T-helper 2 cell treated with Interferon-gamma antibody and Interleukin-4, amounts not matched to agents 5 μg/mL and 100 μg/mL, for 36 hours (primary cell): ENCODE results near the gene TPM1.

Source experiments
- DNase-seq: peaks from one replicate; pipeline ENCODE4 v3.0.0; 2021; ENCODE audit warnings: low spot score
- H3K27ac Mint-ChIP-seq: one replicate; pipeline ENCODE4 v1.8.0; 2021; ENCODE audit warnings: mild to moderate bottlenecking, mixed read lengths
- H3K27me3 Mint-ChIP-seq: one replicate; pipeline ENCODE4 v1.8.0; 2021; ENCODE audit warnings: low read depth, mixed read lengths
- H3K36me3 Mint-ChIP-seq: one replicate; pipeline ENCODE4 v1.8.0; 2021; ENCODE audit warnings: low read depth, mixed read lengths
- H3K4me1 Mint-ChIP-seq: one replicate; pipeline ENCODE4 v1.8.0; 2021; ENCODE audit warnings: low read depth, mixed read lengths
- H3K4me3 Mint-ChIP-seq: one replicate; pipeline ENCODE4 v1.8.0; 2022; ENCODE audit warnings: mild to moderate bottlenecking, moderate library complexity, mixed read lengths
- H3K9me3 Mint-ChIP-seq: one replicate; pipeline ENCODE4 v1.8.0; 2021; ENCODE audit warnings: mixed read lengths

Gene TPM1

GRCh38 chr15:63075015-63075983 lies 32.8 kb downstream of the TPM1 start:
- Mint-ChIP-seq H3K27ac (no peak overlapping the region), H3K36me3 (no peaks in the 10 kb centered on the region), H3K9me3 (no peaks in the 10 kb centered on the region), H3K4me3 (no peak overlapping the region), H3K27me3 (peaks cover 11% of the 10 kb centered on the region), H3K4me1 (peaks cover 1% of the 10 kb centered on the region)
- no peak for DNase-seq

DNA sequence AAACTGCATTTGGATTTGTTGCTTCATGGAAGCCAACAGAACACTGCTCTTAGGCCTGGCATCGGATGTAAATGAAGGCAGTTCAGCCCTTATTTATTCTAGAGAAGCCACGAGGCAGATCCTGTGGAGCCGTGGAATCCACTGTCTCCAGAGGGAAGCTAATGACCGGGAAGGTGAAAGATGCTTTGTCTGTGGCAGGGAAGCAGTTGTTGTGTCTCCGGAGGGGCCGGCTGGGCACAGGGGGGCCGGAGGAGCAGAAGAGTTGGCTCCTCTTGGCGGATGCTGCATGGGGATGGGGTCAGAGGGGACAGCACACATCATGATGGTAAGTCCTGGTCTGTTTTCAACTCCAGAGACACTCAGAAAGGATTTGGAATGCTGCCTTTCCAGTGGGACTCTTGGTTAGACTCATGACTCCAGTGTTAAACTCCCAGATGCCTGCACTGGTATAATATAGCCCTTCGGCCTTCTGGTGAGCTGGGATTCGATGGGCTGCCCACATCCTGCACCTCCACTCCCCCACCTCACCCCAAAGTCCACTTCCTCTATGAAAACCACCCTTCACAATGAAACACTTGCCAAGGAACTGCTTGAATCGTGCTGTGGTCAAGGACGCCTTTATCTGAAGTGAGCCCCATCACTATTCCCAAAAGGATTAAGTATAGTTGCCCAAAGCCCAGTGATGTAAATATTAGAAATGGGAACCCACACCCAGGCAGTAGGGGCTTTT lies 33.6 kb downstream of the TPM1 start:
- Mint-ChIP-seq H3K27ac (no peak overlapping the region), H3K4me1 (peaks cover 1% of the 10 kb centered on the region), H3K9me3 (no peaks in the 10 kb centered on the region), H3K4me3 (no peak overlapping the region), H3K27me3 (peaks cover 7% of the 10 kb centered on the region), H3K36me3 (no peaks in the 10 kb centered on the region)
- no peak for DNase-seq

- H3K36me3 Mint-ChIP-seq: no peaks in the 10 kb centered on the region
- H3K27me3 Mint-ChIP-seq: peaks cover 7% of the 10 kb centered on the region
- no peak for DNase-seq
- peaks cover 1% of the 10 kb centered on the region for H3K4me1 Mint-ChIP-seq
- H3K4me3 Mint-ChIP-seq: no peak overlapping the region
- H3K27ac Mint-ChIP-seq: no peak overlapping the region
- H3K9me3 Mint-ChIP-seq: no peaks in the 10 kb centered on the region
Measured at GRCh38 chr15:63076714-63077046, 34.1 kb downstream of the TPM1 start.

DNA sequence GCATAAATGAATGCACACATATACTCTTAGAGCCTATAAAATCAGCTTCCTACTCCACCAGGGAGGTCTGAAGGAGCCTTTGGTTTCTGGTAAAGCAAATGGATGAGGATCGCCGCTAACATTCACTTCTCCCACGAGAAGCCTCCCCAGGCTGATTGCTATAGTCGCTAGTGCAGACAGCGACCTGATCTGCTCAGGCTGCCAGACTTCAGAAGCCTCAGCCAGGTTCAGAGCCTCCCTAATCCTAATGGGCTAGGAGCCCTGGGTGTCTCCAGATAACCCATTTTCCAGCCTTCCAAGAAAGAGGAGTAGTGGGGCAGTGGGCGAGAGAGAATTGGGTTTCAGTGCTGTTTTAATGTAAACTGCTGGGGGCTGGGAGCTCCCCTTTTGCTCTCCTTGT lies 35.4 kb downstream of the TPM1 start:
- H3K27me3 Mint-ChIP-seq: peaks cover 7% of the 10 kb centered on the region
- H3K9me3 Mint-ChIP-seq: no peaks in the 10 kb centered on the region
- H3K36me3 Mint-ChIP-seq: no peaks in the 10 kb centered on the region
- H3K4me1 Mint-ChIP-seq: peaks cover 1% of the 10 kb centered on the region
- H3K27ac Mint-ChIP-seq: no peak overlapping the region
- no peak overlapping the region for H3K4me3 Mint-ChIP-seq
- DNase-seq: no peak

DNA sequence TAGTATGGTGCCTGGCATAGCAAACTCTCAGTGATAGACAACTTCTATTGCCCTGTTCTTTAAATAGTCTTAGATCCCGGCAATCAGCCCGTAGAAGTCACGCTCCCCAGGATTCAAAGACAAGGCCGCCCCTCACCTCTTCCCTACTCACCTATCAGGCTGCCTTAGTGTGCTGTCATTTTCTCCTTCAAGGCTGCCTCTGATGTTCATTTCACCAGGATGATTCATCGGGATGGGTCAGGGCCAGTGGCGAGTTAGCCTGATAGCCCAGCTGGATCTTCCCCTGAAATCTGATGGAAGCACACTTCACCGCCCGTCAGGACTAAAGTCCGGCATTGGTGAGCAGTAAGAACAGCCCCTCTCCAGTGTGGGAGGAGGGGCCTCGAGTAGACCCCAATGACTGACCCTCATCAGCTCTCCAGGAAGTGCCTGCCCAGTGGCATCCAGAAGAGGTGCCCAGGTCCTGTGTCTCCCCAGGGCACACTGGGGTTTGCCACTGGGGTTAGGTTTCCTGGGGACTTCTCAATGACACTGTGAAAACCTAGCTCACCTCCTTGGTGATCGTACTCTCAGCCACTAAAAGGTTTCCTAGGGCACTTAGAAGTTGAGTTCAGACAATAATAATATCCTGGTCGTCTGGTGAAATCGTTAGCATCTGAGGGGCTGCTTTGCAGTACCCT lies 37.5 kb downstream of the TPM1 start:
- Mint-ChIP-seq H3K36me3 (no peaks in the 10 kb centered on the region), H3K27me3 (peaks cover 7% of the 10 kb centered on the region), H3K9me3 (no peaks in the 10 kb centered on the region), H3K27ac (no peak overlapping the region), H3K4me1 (peaks cover 1% of the 10 kb centered on the region), H3K4me3 (no peak overlapping the region)
- no peak for DNase-seq

DNA sequence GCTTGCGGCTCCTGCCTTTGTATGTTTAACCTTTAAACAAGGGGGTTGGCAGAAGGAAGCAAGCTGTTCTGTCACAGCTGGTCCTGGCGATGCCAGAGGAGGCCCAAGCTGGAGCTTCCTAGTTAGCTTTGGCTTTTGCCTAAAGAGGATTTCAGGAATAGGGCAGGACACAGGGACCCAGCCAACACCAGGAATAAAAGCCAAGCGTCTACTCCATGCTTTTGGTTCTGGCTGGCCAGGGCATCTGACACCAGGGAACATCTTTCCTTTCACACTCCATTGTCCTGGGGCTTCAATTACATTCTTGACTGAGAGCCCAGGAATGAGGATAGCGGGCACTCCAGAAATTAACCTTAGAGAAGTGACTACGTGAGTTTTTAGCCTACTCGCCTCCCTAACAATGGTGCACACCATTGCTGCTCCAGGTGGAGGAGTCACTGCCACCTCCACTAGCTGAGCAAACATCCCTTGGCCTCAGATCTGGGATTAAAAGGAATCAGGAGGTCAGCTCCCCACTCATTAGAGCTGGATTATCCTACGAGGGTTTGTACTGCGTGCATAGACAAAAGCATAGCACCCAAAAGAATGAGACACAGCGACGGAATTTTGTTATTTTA lies 38.2 kb downstream of the TPM1 start:
- Mint-ChIP-seq H3K36me3 (no peaks in the 10 kb centered on the region), H3K9me3 (no peaks in the 10 kb centered on the region), H3K4me1 (peaks cover 1% of the 10 kb centered on the region), H3K4me3 (no peak overlapping the region), H3K27ac (no peak overlapping the region), H3K27me3 (peaks cover 7% of the 10 kb centered on the region)
- no peak for DNase-seq

GRCh38 chr15:63082366-63082765 lies 39.8 kb downstream of the TPM1 start:
- no peak overlapping the region for H3K4me3 Mint-ChIP-seq
- no peaks in the 10 kb centered on the region for H3K36me3 Mint-ChIP-seq
- H3K4me1 Mint-ChIP-seq: no peaks in the 10 kb centered on the region

GRCh38 chr15:63083044-63083443 lies 40.5 kb downstream of the TPM1 start:
- Mint-ChIP-seq H3K4me1 (no peaks in the 10 kb centered on the region), H3K36me3 (no peaks in the 10 kb centered on the region), H3K27me3 (peaks cover 5% of the 10 kb centered on the region), H3K9me3 (no peaks in the 10 kb centered on the region), H3K4me3 (no peak overlapping the region), H3K27ac (no peak overlapping the region)
- DNase-seq: no peak

More at GRCh38 chr15:63082366-63082765, 39.8 kb downstream of the TPM1 start:
- no peak for DNase-seq
- no peak overlapping the region for H3K27ac Mint-ChIP-seq
- H3K9me3 Mint-ChIP-seq: no peaks in the 10 kb centered on the region
- H3K27me3 Mint-ChIP-seq: peaks cover 5% of the 10 kb centered on the region

- no peaks in the 10 kb centered on the region for H3K4me1 Mint-ChIP-seq
- no peak for DNase-seq
- H3K27ac Mint-ChIP-seq: no peak overlapping the region
- H3K36me3 Mint-ChIP-seq: no peaks in the 10 kb centered on the region
- no peaks in the 10 kb centered on the region for H3K9me3 Mint-ChIP-seq
- H3K4me3 Mint-ChIP-seq: no peak overlapping the region
- peaks cover 5% of the 10 kb centered on the region for H3K27me3 Mint-ChIP-seq
Measured at GRCh38 chr15:63083541-63083940, 41.0 kb downstream of the TPM1 start.

- no peaks in the 10 kb centered on the region for H3K9me3 Mint-ChIP-seq
- no peak overlapping the region for H3K27ac Mint-ChIP-seq
- no peak overlapping the region for H3K4me3 Mint-ChIP-seq
- peaks cover 2% of the 10 kb centered on the region for H3K27me3 Mint-ChIP-seq
- DNase-seq: no peak
- peaks cover 2% of the 10 kb centered on the region for H3K4me1 Mint-ChIP-seq
- no peaks in the 10 kb centered on the region for H3K36me3 Mint-ChIP-seq
Measured at GRCh38 chr15:63084806-63085205, 42.3 kb downstream of the TPM1 start.

GRCh38 chr15:63085289-63085688 lies 42.7 kb downstream of the TPM1 start:
- Mint-ChIP-seq H3K4me1 (peaks cover 2% of the 10 kb centered on the region), H3K27ac (no peak overlapping the region), H3K36me3 (no peaks in the 10 kb centered on the region), H3K4me3 (no peak overlapping the region), H3K9me3 (no peaks in the 10 kb centered on the region), H3K27me3 (peaks cover 2% of the 10 kb centered on the region)
- no peak for DNase-seq

- H3K27me3 Mint-ChIP-seq: peaks cover 2% of the 10 kb centered on the region
- no peak for DNase-seq
- H3K9me3 Mint-ChIP-seq: no peaks in the 10 kb centered on the region
- no peaks in the 10 kb centered on the region for H3K36me3 Mint-ChIP-seq
- peaks cover 2% of the 10 kb centered on the region for H3K4me1 Mint-ChIP-seq
- no peak overlapping the region for H3K4me3 Mint-ChIP-seq
- H3K27ac Mint-ChIP-seq: no peak overlapping the region
Measured at GRCh38 chr15:63086271-63086670, 43.7 kb downstream of the TPM1 start.

- DNase-seq: no peak
- Mint-ChIP-seq H3K4me1 (peaks cover 2% of the 10 kb centered on the region), H3K36me3 (no peaks in the 10 kb centered on the region), H3K4me3 (no peak overlapping the region), H3K27ac (no peak overlapping the region), H3K9me3 (no peaks in the 10 kb centered on the region), H3K27me3 (peaks cover 6% of the 10 kb centered on the region)
Measured at GRCh38 chr15:63086947-63087346, 44.4 kb downstream of the TPM1 start.
